Testis (tissue), 3 donors: Measurements from ENCODE around the gene PGAP1. TPM values are rescaled to one million over a fixed set of nuclear protein-coding genes. Genes with fewer than 3 reads are reported as not detected.

ENCODE experiments used
- DNase-seq: peaks from one replicate; pipeline ENCODE4 v3.0.0-alpha.2; 2019
- H3K27ac ChIP-seq, 2 donors: fragments of 200-600 bp; sonication (generic); one replicate each; pipeline ENCODE4 v1.5.1; 2019
- H3K27me3 ChIP-seq: fragments of 200-600 bp; sonication (generic); one replicate; pipeline ENCODE4 v1.5.1; 2019
- H3K36me3 ChIP-seq: fragments of 200-600 bp; sonication (generic); one replicate; pipeline ENCODE4 v1.5.1; 2017; ENCODE audit warnings: low read depth; ENCODE audit errors: missing control alignments
- H3K4me1 ChIP-seq: fragments of 200-600 bp; sonication (generic); one replicate; pipeline ENCODE4 v1.5.1; 2019
- H3K4me3 ChIP-seq, 2 donors: fragments of 200-600 bp; sonication (generic); one replicate each; pipeline ENCODE4 v1.5.1; 2017 to 2019
- H3K9me3 ChIP-seq: fragments of 200-600 bp; sonication (generic); one replicate; pipeline ENCODE4 v1.5.1; 2017
- POLR2A ChIP-seq: fragments of 450-650 bp; IDR thresholded peaks from one replicate; pipeline ENCODE4 v1.6.1; 2017; ENCODE audit warnings: antibody characterized with exemption, mild to moderate bottlenecking, moderate library complexity
- WGBS, 2 donors: methylation state at CpG; one replicate each; pipeline ENCODE4 v1.1.5; 2018; 5-methylcytosine and 5-hydroxymethylcytosine counted together
- intact Hi-C: fragments of 100-400 bp; cut with DNase I; formaldehyde crosslinking; loops from one replicate; pipeline ENCODE4 v1.15.1; 2023; ENCODE audit warnings: low total_unique reads
- polyA plus RNA-seq: library from polyadenylated mRNA; stranded (reverse); fragments of 350-450 nt; fragmentation: Illumina TruSeq; extraction: RNeasy Lipid Tissue Mini Kit (QIAGEN cat#74804); gene quantifications from one replicate; pipeline ENCODE4 v1.2.3, GENCODE V29; 2014; ENCODE audit warnings: low read depth, low replicate concordance; ENCODE audit not compliant: insufficient read depth
- total RNA-seq, 2 donors: library from RNA; depleted of rRNA; stranded (reverse); fragments of >200 nt; gene quantifications; one replicate each; pipeline ENCODE4 v1.2.3, GENCODE V29; 2016
- TF ChIP-seq, protein P1 (sequence below), 3 experiments: fragments of 450-650 bp in 2 of 3; fragments of 200-600 bp in 1 of 3; sonication (generic) in 1 of 3; IDR thresholded peaks; one replicate each; pipeline ENCODE4 v1.5.1; 2016 to 2019; ENCODE audit warnings: antibody characterized with exemption in 3 of 3, mild to moderate bottlenecking in 2 of 3, moderate library complexity in 1 of 3

Gene PGAP1
- total and polyA plus RNA-seq, 3 donors from 2014 or later = 6.7 to 10.9 (median 7.7) TPM

DNA sequence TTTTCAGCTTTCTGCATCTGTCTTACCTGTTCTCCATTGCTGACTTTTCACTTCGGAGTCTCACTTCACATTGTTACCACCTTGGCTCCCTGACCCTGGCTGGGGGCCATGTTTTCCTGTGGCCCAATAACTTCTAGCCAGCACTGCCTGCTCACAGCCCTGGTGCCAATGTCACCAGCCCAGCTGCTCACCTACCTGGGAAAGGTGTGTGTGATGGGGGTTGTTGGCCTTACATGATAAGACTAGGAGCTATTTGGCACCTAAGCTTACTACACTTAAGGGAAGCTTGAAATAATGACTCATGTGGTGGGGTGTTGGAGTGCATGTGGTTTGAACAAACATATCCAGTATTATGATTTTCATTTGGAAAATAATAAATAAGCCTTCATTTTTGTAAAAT lies 37.5 kb upstream of the PGAP1 start:
- H3K36me3 ChIP-seq = no peaks in the 10 kb centered on the region
- H3K27me3 ChIP-seq = no peaks in the 10 kb centered on the region
- no peak overlapping the region for H3K27ac ChIP-seq
- TF ChIP-seq, protein P1, sequence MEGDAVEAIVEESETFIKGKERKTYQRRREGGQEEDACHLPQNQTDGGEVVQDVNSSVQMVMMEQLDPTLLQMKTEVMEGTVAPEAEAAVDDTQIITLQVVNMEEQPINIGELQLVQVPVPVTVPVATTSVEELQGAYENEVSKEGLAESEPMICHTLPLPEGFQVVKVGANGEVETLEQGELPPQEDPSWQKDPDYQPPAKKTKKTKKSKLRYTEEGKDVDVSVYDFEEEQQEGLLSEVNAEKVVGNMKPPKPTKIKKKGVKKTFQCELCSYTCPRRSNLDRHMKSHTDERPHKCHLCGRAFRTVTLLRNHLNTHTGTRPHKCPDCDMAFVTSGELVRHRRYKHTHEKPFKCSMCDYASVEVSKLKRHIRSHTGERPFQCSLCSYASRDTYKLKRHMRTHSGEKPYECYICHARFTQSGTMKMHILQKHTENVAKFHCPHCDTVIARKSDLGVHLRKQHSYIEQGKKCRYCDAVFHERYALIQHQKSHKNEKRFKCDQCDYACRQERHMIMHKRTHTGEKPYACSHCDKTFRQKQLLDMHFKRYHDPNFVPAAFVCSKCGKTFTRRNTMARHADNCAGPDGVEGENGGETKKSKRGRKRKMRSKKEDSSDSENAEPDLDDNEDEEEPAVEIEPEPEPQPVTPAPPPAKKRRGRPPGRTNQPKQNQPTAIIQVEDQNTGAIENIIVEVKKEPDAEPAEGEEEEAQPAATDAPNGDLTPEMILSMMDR (IDR thresholded peaks at IDR 0.05) = no peak
- TF ChIP-seq POLR2A = no peak
- intact Hi-C loops = no loop called here
- no peak overlapping the region for H3K4me3 ChIP-seq
- no peak for DNase-seq
- H3K4me1 ChIP-seq = peaks cover 4% of the 10 kb centered on the region
- H3K9me3 ChIP-seq = no peaks in the 10 kb centered on the region
- WGBS, 2 donors = 92 to 93% methylated on average over 1 of the region's 1 CpG

DNA sequence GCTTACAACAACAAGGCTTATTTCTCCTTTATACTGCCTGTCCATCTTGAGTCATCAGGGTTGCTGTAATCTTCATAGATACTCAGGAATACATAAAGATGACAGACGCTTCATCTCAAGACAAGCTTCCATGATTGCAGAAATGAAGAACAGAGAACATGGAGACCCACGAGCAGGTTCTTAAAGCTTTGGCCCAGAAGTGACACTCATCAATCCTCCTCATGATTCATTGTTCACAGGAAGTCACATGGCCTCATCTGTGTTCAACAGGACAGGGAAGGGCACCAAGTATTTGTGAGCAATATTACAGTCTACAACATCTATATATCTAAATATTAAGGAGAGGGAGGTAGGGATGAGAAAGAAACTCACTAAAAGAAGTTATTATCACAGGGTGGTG lies 36.5 kb upstream of the PGAP1 start:
- Histone ChIP-seq H3K4me1 (peaks cover 4% of the 10 kb centered on the region), H3K36me3 (no peaks in the 10 kb centered on the region), H3K27me3 (no peaks in the 10 kb centered on the region), H3K4me3 (no peak overlapping the region), H3K9me3 (no peaks in the 10 kb centered on the region), H3K27ac (no peak overlapping the region)
- 88 to 89% methylated on average over 2 of the region's 2 CpGs for WGBS, 2 donors
- TF ChIP-seq, protein P1 (IDR thresholded peaks at IDR 0.05) = no peak
- DNase-seq = no peak
- intact Hi-C loops = no loop called here

DNA sequence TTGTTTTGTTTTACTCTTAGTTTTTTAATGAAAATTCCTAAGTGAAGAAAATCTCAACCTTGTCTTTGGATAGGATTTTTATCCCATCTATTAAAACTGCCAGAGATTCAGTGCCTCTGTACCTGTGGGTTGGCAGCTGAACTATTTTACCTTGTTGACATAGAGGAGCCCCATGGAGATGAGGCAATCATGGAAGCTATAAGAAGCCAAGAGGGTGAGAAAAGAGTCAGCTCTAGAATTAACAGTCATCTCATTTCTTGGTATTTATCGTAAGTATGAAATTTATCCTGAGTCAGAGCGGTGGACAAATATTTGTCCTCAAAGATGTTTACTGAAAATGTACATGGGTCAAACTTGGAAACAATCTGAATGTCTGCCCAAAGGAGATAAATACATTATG lies 35.8 kb upstream of the PGAP1 start:
- no peaks in the 10 kb centered on the region for H3K27me3 ChIP-seq
- intact Hi-C loops = no loop called here
- no peak overlapping the region for H3K27ac ChIP-seq
- no peaks in the 10 kb centered on the region for H3K36me3 ChIP-seq
- peaks cover 4% of the 10 kb centered on the region for H3K4me1 ChIP-seq
- no peak for TF ChIP-seq POLR2A
- TF ChIP-seq, protein P1 (IDR thresholded peaks at IDR 0.05) = no peak
- no peak overlapping the region for H3K4me3 ChIP-seq
- no peaks in the 10 kb centered on the region for H3K9me3 ChIP-seq
- 93 to 96% methylated on average over 2 of the region's 2 CpGs for WGBS, 2 donors
- no peak for DNase-seq

DNA sequence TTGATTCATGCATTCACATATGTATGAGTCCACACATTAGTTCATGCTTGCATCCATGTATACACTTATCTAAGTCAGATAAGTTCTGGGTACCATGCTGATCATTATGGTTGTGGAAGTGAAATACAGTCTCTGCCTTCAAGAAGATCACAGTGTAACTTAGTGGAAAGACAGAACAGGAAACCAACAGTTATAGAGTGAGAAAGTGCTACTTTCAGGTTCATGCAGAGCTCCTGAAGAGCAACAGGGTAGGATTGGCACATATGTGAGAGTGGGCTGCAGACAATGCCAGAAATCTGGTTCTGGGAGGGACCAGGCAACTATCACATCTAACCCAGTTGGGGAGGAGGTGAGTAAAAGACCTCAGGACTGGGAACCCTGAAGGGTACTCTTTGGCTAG lies 35.4 kb upstream of the PGAP1 start:
- H3K27ac ChIP-seq = no peak overlapping the region
- no peak for TF ChIP-seq POLR2A
- TF ChIP-seq, protein P1 (IDR thresholded peaks at IDR 0.05) = no peak
- H3K27me3 ChIP-seq = no peaks in the 10 kb centered on the region
- no peak overlapping the region for H3K4me3 ChIP-seq
- peaks cover 4% of the 10 kb centered on the region for H3K4me1 ChIP-seq
- no peaks in the 10 kb centered on the region for H3K9me3 ChIP-seq
- DNase-seq = no peak
- H3K36me3 ChIP-seq = no peaks in the 10 kb centered on the region
- intact Hi-C loops = no loop called here

DNA sequence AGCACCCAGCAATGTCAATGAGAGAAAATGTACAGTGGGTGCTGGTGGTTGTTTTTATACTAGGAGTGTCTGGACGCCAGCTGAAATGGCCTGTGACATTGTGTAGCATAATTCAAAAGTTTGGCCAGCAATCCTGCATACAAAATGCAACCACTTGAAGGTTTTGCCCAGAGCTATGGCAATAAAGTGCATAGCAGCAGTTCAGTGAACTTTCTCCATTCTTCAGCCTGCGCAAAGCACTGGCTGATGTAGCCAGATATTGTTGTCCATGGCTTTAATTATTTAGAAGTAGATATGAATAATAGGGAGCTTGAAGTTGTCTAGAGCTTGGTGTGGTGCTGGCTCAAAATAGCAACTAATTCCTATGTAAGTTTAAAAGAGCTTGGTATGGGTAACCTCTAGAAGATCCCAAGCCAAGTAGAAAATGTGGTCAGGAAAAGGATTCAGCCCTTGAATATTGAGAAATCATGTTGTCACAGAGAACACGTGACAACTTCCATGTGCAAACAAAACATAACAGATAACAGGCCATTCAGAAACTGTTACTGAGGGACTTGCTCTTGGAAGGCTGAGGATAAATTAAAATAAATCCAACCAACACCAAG lies 33.3 kb upstream of the PGAP1 start:
- Histone ChIP-seq H3K27ac (no peak overlapping the region), H3K9me3 (no peaks in the 10 kb centered on the region), H3K4me1 (no peaks in the 10 kb centered on the region), H3K36me3 (no peaks in the 10 kb centered on the region), H3K4me3 (no peak overlapping the region), H3K27me3 (no peaks in the 10 kb centered on the region)
- TF ChIP-seq, protein P1 (IDR thresholded peaks at IDR 0.05) = no peak
- no peak for TF ChIP-seq POLR2A
- WGBS, 2 donors = 90 to 94% methylated on average over 3 of the region's 3 CpGs
- no peak for DNase-seq
- intact Hi-C loops = no loop called here
